GM10248 (cell line): ENCODE measurements around the gene TNFRSF19.
A peak's percentile ranks its signal among the peaks of the same experiment; 100 is the strongest.

ENCODE experiments used
- CTCF ChIA-PET: fragments of 300-600 bp; sonication (Branson Sonifier 250); formaldehyde crosslinking; extraction: SDS; loops from one replicate; lab custom pipeline; 2021; ENCODE audit warnings: antibody characterized with exemption; lab: Yijun Ruan, JAX
- POLR2A ChIA-PET: fragments of 350-650 bp; sonication (Branson Sonifier 250); formaldehyde crosslinking; extraction: SDS; loops from one replicate; lab custom pipeline; 2020; ENCODE audit warnings: antibody characterized with exemption; lab: Yijun Ruan, JAX
- DNase-seq: peaks from one replicate; pipeline ENCODE4 v3.0.0; 2012; ENCODE audit errors: extremely low spot score
- TF ChIP-seq, protein P1 (sequence below): IDR thresholded peaks from 2 replicates; pipeline ENCODE4 v1.5.1; 2012; ENCODE audit warnings: mild to moderate bottlenecking, low read depth; ENCODE audit errors: extremely low read depth, missing control alignments, control extremely low read depth

The TNFRSF19 gene

DNA sequence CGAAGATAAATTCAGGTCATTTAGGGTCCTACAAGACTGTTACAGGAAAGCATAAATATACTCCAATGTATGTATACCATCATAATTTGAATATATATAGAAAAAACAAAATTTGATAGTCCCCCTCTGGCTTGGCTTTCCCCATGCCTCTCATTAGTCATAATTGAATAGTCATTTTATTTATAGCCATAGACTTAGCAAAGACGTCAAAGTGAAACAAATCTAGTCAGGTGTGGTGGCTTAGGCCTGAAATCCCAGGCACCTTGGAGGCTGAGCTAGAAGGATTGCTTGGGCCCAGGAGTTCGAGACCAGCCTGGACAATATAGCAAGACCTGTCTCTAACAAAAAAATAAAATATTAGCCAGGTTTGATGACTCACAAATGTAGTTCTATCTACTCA, 141.1 kb downstream of the TNFRSF19 start:
- ChIA-PET CTCF (interaction anchor here (1.0 to 2.4 kb wide), 4 partner anchors 15 to 179 kb away, joined by 3 to 7 read pairs (median 4); no protein-coding TSS in a partner anchor), POLR2A (no interaction called here)
- TF ChIP-seq, protein P1, sequence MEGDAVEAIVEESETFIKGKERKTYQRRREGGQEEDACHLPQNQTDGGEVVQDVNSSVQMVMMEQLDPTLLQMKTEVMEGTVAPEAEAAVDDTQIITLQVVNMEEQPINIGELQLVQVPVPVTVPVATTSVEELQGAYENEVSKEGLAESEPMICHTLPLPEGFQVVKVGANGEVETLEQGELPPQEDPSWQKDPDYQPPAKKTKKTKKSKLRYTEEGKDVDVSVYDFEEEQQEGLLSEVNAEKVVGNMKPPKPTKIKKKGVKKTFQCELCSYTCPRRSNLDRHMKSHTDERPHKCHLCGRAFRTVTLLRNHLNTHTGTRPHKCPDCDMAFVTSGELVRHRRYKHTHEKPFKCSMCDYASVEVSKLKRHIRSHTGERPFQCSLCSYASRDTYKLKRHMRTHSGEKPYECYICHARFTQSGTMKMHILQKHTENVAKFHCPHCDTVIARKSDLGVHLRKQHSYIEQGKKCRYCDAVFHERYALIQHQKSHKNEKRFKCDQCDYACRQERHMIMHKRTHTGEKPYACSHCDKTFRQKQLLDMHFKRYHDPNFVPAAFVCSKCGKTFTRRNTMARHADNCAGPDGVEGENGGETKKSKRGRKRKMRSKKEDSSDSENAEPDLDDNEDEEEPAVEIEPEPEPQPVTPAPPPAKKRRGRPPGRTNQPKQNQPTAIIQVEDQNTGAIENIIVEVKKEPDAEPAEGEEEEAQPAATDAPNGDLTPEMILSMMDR, result no peak
- no peak for DNase-seq

DNA sequence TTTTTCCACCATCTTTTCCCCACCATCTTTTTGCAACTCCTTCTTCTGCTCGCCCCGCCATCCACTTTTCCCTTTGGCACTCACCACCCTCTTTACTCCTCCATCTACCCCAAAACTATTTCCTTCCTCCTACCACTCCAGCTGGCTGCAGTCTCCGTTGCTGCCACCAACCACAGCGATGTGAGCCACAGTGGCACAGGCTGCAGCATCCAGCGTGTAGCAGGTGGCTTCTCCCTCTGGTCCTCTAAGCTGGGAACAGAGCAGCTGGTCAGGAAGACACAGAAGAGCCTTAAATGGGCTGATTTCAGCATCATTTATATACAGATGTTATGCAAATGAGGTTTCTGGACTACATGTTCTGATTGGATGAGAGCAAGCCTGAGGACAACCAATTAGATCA, 144.5 kb downstream of the TNFRSF19 start:
- no peak for DNase-seq
- CTCF ChIA-PET, result interaction anchor here (1.4 kb wide), 1 partner anchor 48 kb away, joined by 4 read pairs; no protein-coding TSS in a partner anchor
- POLR2A ChIA-PET, result no interaction called here
- TF ChIP-seq, protein P1, result no peak

DNA sequence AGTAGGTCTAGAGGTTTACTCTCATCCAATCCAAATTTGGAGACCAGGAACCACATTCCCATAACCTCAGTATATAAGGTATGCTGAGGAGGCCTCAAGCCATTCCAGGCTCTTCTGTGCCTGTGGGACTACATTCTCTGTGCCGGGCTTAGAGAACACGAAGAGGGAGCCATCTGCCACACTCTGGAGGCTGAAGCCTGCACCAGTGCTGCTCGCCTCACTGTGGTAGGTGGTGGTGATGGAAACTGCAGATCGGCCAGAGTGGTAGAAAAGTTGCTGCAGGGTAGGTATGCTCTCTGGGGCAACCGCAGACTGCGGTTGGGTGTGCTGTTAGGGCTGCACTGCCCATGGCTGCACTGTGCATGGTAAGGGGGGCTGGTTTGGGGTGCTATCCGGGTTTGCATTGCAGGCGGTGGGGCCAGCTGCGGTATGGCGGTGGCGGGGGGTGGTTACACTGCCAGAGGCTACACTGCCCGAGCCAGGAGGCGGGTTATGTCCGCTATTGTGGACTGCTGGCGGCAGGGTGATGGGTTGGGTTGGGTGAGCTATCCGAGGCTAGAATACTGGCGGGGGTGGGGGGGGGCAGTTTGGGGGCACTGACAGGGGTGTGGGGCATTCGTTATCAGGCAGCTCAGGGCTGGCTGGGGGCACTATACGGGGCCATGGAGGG, 145.0 kb downstream of the TNFRSF19 start:
- TF ChIP-seq, protein P1, result no peak
- DNase-seq, result no peak
- CTCF ChIA-PET, result interaction anchor here (1.3 to 1.4 kb wide), 2 partner anchors 9 to 48 kb away, joined by 3 to 4 read pairs; no protein-coding TSS in a partner anchor
- POLR2A ChIA-PET, result no interaction called here

DNA sequence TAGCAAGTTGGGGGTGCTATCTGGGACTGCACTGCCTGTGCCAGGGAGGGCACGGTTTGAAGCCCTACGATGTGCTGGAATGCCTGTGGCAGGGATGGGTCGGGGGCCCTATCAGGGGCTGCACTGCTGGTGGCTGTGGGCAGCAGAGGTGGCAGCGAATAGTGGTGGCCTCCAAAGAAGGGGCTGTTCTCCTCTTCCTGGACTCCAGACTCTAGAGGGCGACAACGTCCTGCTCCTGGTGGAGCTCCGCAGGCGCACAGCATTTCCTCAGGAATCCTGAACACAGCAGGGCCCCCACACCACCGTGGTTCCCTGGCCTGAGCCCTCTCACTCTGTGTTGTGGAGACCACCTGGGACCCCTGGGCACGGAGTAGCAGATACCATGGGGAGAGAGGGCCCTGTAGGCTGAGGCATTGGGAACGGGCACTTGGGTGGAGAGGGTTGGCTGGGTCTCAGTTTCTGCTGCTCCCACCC, 145.6 kb downstream of the TNFRSF19 start:
- TF ChIP-seq, protein P1, result peak; percentile 39
- POLR2A ChIA-PET, result no interaction called here
- CTCF ChIA-PET, result interaction anchor here (1.3 to 1.4 kb wide), 2 partner anchors 9 to 49 kb away, joined by 3 to 4 read pairs; no protein-coding TSS in a partner anchor
- DNase-seq, result peak; percentile 35

DNA sequence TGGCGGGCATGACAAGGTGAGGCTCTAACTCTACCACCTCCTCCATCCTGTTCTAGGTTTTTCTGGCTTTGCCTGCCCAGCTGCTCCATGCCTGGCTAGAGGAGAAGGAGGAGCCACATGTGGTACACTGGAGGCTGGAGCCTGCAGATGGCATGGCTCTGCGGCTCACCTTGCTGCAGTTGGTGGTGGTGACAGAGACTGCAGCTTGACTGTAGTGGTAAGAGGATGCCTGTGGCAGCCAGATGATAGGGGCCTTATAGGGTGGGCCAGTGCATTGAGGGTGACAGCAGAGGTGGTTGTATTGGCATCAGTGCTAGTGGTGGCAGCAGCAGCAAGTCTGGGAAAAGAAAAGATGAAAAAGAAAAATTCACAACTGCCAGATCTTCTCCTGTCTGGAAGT, 146.2 kb downstream of the TNFRSF19 start:
- TF ChIP-seq, protein P1, result no peak
- POLR2A ChIA-PET, result no interaction called here
- CTCF ChIA-PET, result interaction anchor here (1.3 to 3.1 kb wide), 2 partner anchors 8 to 25 kb away, joined by 3 to 11 read pairs; no protein-coding TSS in a partner anchor
- DNase-seq, result no peak

DNA sequence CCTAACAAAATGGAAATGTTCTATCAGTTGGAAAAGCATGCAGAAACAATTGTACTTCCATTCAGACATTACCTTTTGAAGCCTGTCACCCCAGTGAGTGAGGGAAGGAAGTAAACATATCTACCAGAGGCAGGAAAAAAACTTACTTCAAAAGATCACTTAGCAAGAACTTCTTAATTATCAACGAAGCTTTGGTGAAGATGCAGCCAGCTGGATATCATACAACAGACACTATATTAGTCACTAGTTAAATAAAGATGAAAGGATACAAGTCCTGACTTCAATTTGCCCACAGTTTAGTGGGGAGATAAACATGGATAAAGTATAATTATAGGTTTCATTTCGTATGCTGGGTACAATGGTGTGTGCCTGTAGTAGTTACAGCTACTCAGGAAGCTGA, 148.8 kb downstream of the TNFRSF19 start:
- TF ChIP-seq, protein P1, result no peak
- POLR2A ChIA-PET, result no interaction called here
- CTCF ChIA-PET, result interaction anchor here (1.5 to 3.1 kb wide), 3 partner anchors 9 to 237 kb away, joined by 4 to 11 read pairs (median 4); no protein-coding TSS in a partner anchor
- no peak for DNase-seq
